Natural killer cell treated with Interleukin-12 subunit alpha and Interleukin-12 subunit beta and Interleukin-15 and Interleukin-18, amount 100 ng/mL, for 72 hours (primary cell): ENCODE measurements around the gene SLC39A3. TPM values are rescaled to one million over a fixed set of nuclear protein-coding genes. Genes with fewer than 3 reads are reported as not detected.

Experiments used
- ATAC-seq, 2 donors: fragments of 150-1000 bp; cut with Tn5 transposase in 1 of 2; sonication (Bioruptor Pico), chemical (Tn5 transposase) in 1 of 2; 2 replicates each; pipeline ENCODE4 v1.10.0; 2021
- DNase-seq: peaks from one replicate; pipeline ENCODE4 v3.0.0; 2022; ENCODE audit warnings: low spot score
- H3K27ac Mint-ChIP-seq, 2 donors: 1 replicate in 1 of 2; 2 replicates in 1 of 2; pipeline ENCODE4 v1.8.0; 2022; ENCODE audit warnings: mixed read lengths in 2 of 2, mild to moderate bottlenecking in 1 of 2, moderate library complexity in 1 of 2
- H3K27me3 Mint-ChIP-seq, 2 donors: 1 replicate in 1 of 2; 2 replicates in 1 of 2; pipeline ENCODE4 v1.8.0; 2022; ENCODE audit warnings: mixed read lengths in 2 of 2
- H3K36me3 Mint-ChIP-seq: one replicate; pipeline ENCODE4 v1.8.0; 2022; ENCODE audit warnings: mixed read lengths
- H3K4me1 Mint-ChIP-seq, 2 donors: 1 replicate in 1 of 2; 2 replicates in 1 of 2; pipeline ENCODE4 v1.8.0; 2022; ENCODE audit warnings: low read depth in 2 of 2, mixed read lengths in 2 of 2, mild to moderate bottlenecking in 1 of 2
- H3K4me3 Mint-ChIP-seq: one replicate; pipeline ENCODE4 v1.8.0; 2022; ENCODE audit warnings: mixed read lengths
- H3K9me3 Mint-ChIP-seq: 2 replicates; pipeline ENCODE4 v1.8.0; 2022; ENCODE audit warnings: mixed read lengths
- total RNA-seq, 2 donors: library from RNA; stranded (reverse); gene quantifications; one replicate each; pipeline ENCODE4 v1.2.3, GENCODE V29; 2022

The SLC39A3 gene
- total RNA-seq, 2 donors from 2014 or later = 30.5 to 91.6 TPM

GRCh38 chr19:2774953-2775555 is 35.2 kb upstream of the SLC39A3 start:
- no peak for ATAC-seq
- no peak for DNase-seq
- Mint-ChIP-seq H3K9me3 (no peaks in the 10 kb centered on the region), H3K27me3 (no peaks in the 10 kb centered on the region), H3K36me3 (no peaks in the 10 kb centered on the region), H3K27ac (peak overlapping the region; percentile 87 to 97), H3K4me3 (peak overlapping the region; percentile 86), H3K4me1 (peaks cover 23 to 32% of the 10 kb centered on the region in 2 donors)

DNA sequence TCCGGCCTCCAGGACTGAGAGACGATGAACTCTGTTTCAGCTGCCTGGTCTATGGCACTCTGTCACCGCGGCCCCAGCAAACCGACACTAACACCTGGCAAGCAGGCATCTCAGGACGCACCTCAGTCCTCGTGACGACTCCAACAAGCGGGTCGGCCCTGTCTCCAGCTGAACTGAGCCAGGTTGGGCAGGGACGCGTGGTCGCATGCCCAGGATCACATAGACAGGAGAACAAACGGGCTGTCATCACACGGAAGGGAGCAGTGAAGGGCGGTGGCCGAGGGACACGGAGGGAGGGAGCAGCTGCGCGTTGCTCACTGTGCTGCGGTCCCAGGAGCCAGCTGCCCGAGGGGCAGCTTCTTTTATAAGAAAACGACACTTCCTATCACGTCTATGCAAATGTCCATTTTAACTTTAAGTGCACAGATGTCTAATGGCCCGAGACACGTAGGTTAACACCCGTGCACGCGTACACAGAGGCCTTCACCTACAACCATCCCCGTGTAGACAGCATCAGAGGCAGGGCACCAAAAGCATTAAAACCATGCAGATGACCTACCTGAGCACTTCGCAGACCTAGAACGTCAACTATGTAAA is 34.4 kb upstream of the SLC39A3 start:
- no peaks in the 10 kb centered on the region for H3K27me3 Mint-ChIP-seq
- H3K36me3 Mint-ChIP-seq = no peaks in the 10 kb centered on the region
- peaks cover 22 to 31% of the 10 kb centered on the region in 2 donors for H3K4me1 Mint-ChIP-seq
- no peaks in the 10 kb centered on the region for H3K9me3 Mint-ChIP-seq
- DNase-seq (no peak), ATAC-seq (no peak)
- no peak overlapping the region for H3K4me3 Mint-ChIP-seq
- H3K27ac Mint-ChIP-seq = no peak overlapping the region

GRCh38 chr19:2771786-2772674 is 32.2 kb upstream of the SLC39A3 start:
- no peaks in the 10 kb centered on the region for H3K36me3 Mint-ChIP-seq
- H3K9me3 Mint-ChIP-seq = no peaks in the 10 kb centered on the region
- H3K27me3 Mint-ChIP-seq = no peaks in the 10 kb centered on the region
- H3K27ac Mint-ChIP-seq = no peak overlapping the region
- H3K4me1 Mint-ChIP-seq = peaks cover 22 to 28% of the 10 kb centered on the region in 2 donors
- peak; percentile 35 for DNase-seq
- ATAC-seq = no peak
- no peak overlapping the region for H3K4me3 Mint-ChIP-seq

- no peak for ATAC-seq
- no peaks in the 10 kb centered on the region for H3K36me3 Mint-ChIP-seq
- DNase-seq = no peak
- no peak overlapping the region for H3K4me3 Mint-ChIP-seq
- no peaks in the 10 kb centered on the region for H3K9me3 Mint-ChIP-seq
- H3K4me1 Mint-ChIP-seq = peaks cover 9 to 16% of the 10 kb centered on the region in 2 donors
- H3K27me3 Mint-ChIP-seq = no peaks in the 10 kb centered on the region
- H3K27ac Mint-ChIP-seq = no peak overlapping the region
Measured at GRCh38 chr19:2770055-2771013, 30.5 kb upstream of the SLC39A3 start.

DNA sequence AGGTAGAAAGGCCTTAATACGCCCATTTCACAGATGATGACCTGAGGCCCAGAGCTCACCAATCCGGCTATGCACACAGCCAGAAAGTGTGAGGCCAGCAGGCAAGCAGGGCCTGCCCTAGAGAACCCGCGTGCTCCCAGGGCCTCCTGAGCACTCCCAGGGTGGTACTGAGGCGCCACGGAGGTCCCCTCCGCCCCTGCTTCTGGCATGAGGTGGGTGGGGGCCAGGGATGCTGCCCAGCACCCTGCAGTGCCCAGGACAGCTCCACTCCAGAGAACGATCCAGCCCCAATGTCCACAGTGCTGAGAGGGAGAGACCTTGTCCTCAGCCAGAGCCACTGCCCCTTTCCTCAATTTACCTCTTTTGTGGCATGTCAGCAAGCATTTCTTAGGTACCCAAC is 29.4 kb upstream of the SLC39A3 start:
- Mint-ChIP-seq H3K36me3 (no peaks in the 10 kb centered on the region), H3K4me3 (no peak overlapping the region), H3K4me1 (peaks cover 6 to 9% of the 10 kb centered on the region in 2 donors), H3K27me3 (no peaks in the 10 kb centered on the region), H3K9me3 (no peaks in the 10 kb centered on the region), H3K27ac (no peak overlapping the region)
- no peak for ATAC-seq
- DNase-seq = no peak

DNA sequence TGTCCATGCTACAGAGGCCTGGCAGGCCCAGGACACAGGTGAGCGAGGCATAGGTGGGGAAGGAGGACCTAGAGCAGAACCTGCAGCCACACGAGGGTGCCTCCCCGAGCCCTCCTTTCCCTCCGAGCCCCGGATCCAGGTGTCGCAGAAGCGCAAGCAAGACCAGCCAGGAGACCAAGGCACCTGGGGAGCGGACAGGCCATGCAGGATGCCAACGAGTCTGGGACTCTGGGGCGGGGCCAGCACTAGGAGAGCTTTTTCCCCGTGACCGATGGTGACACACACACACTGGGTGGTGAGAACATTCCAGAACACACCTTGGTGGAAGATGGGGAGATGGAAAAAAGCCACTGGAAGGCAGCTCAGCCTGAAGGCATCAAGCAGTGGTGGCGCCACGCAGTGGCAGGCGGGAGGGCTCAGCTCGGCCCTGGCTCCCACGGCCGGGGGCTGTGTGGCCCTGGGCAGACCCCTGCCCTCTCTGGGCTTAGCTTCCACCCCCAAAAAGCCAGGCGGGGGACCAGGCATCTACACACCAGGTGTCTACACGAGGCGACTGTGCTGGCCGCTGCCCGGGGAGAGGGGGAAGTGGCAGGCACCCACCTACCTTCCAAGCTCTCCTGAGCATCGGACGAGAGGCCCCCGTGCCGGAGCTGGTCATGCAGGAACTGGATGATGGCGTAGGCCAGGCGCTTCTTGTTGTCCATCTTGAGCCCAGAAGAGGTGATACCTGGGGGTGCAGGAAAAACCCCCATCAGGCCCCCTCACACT is 28.7 kb upstream of the SLC39A3 start:
- H3K27ac Mint-ChIP-seq = no peak overlapping the region
- no peak for ATAC-seq
- no peaks in the 10 kb centered on the region for H3K27me3 Mint-ChIP-seq
- H3K36me3 Mint-ChIP-seq = no peaks in the 10 kb centered on the region
- DNase-seq = peak; percentile 56
- no peaks in the 10 kb centered on the region for H3K9me3 Mint-ChIP-seq
- H3K4me1 Mint-ChIP-seq = peaks cover 6 to 7% of the 10 kb centered on the region in 2 donors
- H3K4me3 Mint-ChIP-seq = no peak overlapping the region

DNA sequence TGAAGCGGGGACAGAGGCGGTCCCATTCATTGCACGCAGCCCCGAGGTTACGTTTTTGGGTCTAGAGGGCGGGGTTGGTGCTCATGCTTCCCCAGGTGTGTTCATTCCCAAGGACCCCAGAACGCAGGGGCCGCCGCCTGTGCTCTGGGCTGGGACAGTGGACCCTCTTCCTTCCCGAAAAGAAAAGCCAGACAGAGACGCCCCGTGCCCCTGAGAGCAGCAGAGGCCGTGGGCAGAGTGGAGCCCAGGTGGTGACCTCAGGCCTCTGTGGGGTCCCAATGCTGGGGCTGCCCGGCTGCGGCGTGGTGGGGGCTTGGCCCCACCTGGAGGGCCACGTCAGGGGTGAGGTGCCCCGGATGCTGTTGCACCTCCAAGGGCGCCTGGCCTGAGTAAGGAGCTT is 27.9 kb upstream of the SLC39A3 start:
- peak; percentile 61 for DNase-seq
- peaks cover 6 to 7% of the 10 kb centered on the region in 2 donors for H3K4me1 Mint-ChIP-seq
- ATAC-seq = no peak
- no peaks in the 10 kb centered on the region for H3K27me3 Mint-ChIP-seq
- no peaks in the 10 kb centered on the region for H3K36me3 Mint-ChIP-seq
- H3K27ac Mint-ChIP-seq = no peak overlapping the region
- no peak overlapping the region for H3K4me3 Mint-ChIP-seq
- no peaks in the 10 kb centered on the region for H3K9me3 Mint-ChIP-seq

GRCh38 chr19:2766594-2767372 is 27.0 kb upstream of the SLC39A3 start:
- ATAC-seq = no peak
- H3K27ac Mint-ChIP-seq = no peak overlapping the region
- H3K4me3 Mint-ChIP-seq = no peak overlapping the region
- no peaks in the 10 kb centered on the region for H3K9me3 Mint-ChIP-seq
- no peaks in the 10 kb centered on the region for H3K4me1 Mint-ChIP-seq
- no peaks in the 10 kb centered on the region for H3K36me3 Mint-ChIP-seq
- H3K27me3 Mint-ChIP-seq = no peaks in the 10 kb centered on the region
- DNase-seq = no peak

DNA sequence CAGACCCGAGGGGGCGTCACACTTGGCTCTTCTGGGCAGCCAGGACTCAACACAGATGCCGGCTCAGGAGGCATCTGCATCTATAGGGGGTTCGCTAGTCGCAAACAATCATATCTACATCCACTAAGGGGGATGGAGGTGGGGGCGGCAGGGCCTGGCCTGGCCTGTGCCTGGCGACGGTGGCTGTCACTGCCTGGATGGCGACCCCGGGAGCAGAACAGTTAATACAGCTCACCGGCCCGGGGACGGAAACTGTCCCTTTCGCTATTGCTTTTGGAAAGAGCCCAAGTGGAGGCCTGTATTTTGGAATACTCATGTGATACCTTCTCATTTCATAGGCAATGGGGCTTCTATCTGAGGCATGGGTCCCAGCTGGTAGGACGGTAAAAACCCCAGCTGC is 25.6 kb upstream of the SLC39A3 start:
- Mint-ChIP-seq H3K27me3 (no peaks in the 10 kb centered on the region), H3K4me1 (no peaks in the 10 kb centered on the region), H3K9me3 (no peaks in the 10 kb centered on the region), H3K27ac (no peak overlapping the region), H3K36me3 (no peaks in the 10 kb centered on the region), H3K4me3 (no peak overlapping the region)
- DNase-seq (no peak), ATAC-seq (no peak)

GRCh38 chr19:2764945-2765344 is 25.1 kb upstream of the SLC39A3 start:
- ATAC-seq (no peak), DNase-seq (no peak)
- Mint-ChIP-seq H3K27me3 (no peaks in the 10 kb centered on the region), H3K9me3 (no peaks in the 10 kb centered on the region), H3K4me1 (no peaks in the 10 kb centered on the region), H3K4me3 (no peak overlapping the region), H3K27ac (no peak overlapping the region), H3K36me3 (no peaks in the 10 kb centered on the region)

DNA sequence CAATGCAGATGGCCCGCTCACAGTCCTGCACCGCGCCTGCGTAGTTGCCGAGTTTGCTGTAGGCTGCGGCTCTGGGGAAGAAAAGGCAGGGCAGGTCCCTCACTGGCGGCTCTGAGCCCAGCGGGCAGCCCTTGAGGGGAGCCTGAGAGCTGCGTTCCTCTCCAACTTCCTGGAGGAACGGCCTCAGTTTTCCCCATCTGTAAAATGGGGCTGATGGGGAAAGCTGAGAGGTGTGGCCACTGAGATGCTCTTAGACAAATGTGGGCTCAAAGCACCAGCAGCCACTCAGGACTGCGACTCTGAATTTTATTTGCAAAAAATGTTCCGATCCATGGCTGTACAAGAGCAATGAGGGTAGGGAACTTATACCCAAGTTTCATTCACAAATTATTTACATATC is 23.9 kb upstream of the SLC39A3 start:
- DNase-seq (no peak), ATAC-seq (no peak)
- H3K27ac Mint-ChIP-seq = no peak overlapping the region
- no peaks in the 10 kb centered on the region for H3K4me1 Mint-ChIP-seq
- no peaks in the 10 kb centered on the region for H3K36me3 Mint-ChIP-seq
- no peaks in the 10 kb centered on the region for H3K27me3 Mint-ChIP-seq
- H3K4me3 Mint-ChIP-seq = no peak overlapping the region
- no peaks in the 10 kb centered on the region for H3K9me3 Mint-ChIP-seq

DNA sequence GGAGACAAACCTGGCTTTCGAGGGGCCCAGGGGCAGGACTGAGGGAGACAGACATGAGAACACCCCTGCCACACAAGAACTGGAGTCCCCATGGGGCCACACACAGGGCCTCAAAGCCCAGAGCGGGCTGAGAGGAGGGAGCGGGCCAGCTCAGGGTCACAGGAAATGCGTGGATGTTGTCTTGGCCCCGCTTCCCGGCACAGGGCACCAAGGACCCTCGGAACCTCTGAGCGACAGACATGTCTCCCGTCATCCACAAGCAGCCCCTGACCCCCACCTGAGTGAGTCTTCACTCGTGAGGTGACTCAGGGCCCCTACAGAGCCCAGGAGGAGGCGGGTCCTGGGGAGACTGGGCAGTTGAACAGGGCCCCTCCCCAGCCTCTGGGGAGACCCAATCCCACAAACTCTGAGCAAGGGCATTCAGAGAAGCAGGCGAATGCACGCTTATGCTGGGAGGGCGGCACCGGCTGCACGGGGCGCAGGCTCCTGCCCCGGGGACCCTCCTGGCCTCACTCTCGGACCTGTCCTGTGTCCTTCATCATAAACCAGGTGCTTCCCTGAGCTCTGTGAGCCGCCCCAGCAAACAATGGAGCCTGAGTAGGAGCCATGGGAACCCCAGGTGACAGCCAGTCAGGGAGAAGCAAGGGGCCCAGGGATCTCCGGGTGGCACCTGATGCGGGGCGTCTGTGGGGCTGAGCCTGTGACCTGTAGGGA is 23.1 kb upstream of the SLC39A3 start:
- Mint-ChIP-seq H3K4me1 (no peaks in the 10 kb centered on the region), H3K4me3 (no peak overlapping the region), H3K36me3 (no peaks in the 10 kb centered on the region), H3K9me3 (no peaks in the 10 kb centered on the region), H3K27me3 (no peaks in the 10 kb centered on the region), H3K27ac (no peak overlapping the region)
- DNase-seq (no peak), ATAC-seq (no peak)
